Smooth muscle cell (in vitro differentiated cells): ENCODE results near the gene LENEP. TPM values are rescaled to one million over a fixed set of nuclear protein-coding genes. Genes with fewer than 3 reads are reported as not detected.

Source experiments
- DNase-seq: peaks from one replicate; lab custom pipeline; 2025; ENCODE audit not compliant: unreplicated experiment; lab: John Stamatoyannopoulos, UW
- H2AFZ ChIP-seq: fragments of 200-600 bp; sonication (generic); 2 replicates; pipeline ENCODE4 v1.6.0; 2016; ENCODE audit warnings: antibody characterized with exemption, low read depth, mild to moderate bottlenecking
- H3F3A ChIP-seq: fragments of 200-600 bp; sonication (generic); 2 replicates; pipeline ENCODE4 v1.6.0; 2017; ENCODE audit warnings: antibody characterized with exemption, low read depth
- H3K27ac ChIP-seq: fragments of 200-600 bp; sonication (generic); 2 replicates; pipeline ENCODE4 v1.5.1; 2016; ENCODE audit warnings: low read depth, mild to moderate bottlenecking
- H3K27me3 ChIP-seq: fragments of 200-600 bp; sonication (generic); 2 replicates; pipeline ENCODE4 v1.6.1; 2016; ENCODE audit warnings: low read depth, mild to moderate bottlenecking
- H3K36me3 ChIP-seq: fragments of 200-600 bp; sonication (generic); 2 replicates; pipeline ENCODE4 v1.5.1; 2016; ENCODE audit warnings: low read depth
- H3K4me1 ChIP-seq: fragments of 200-600 bp; sonication (generic); 2 replicates; pipeline ENCODE4 v1.5.1; 2016; ENCODE audit warnings: low read depth
- H3K4me2 ChIP-seq: fragments of 200-600 bp; sonication (generic); 2 replicates; pipeline ENCODE4 v1.6.0; 2016; ENCODE audit warnings: mild to moderate bottlenecking
- H3K4me3 ChIP-seq: fragments of 200-600 bp; sonication (generic); 2 replicates; pipeline ENCODE4 v1.5.1; 2016; ENCODE audit warnings: mild to moderate bottlenecking
- H3K79me2 ChIP-seq: fragments of 200-600 bp; sonication (generic); 2 replicates; pipeline ENCODE4 v1.6.0; 2016; ENCODE audit warnings: low read depth, mild to moderate bottlenecking
- H3K9ac ChIP-seq: fragments of 200-600 bp; sonication (generic); 2 replicates; pipeline ENCODE4 v1.6.0; 2016; ENCODE audit warnings: low read depth
- H3K9me3 ChIP-seq: fragments of 200-600 bp; sonication (generic); replicated peaks from 2 replicates; pipeline ENCODE4 v1.5.1; 2016; ENCODE audit warnings: low read depth
- H4K20me1 ChIP-seq: fragments of 200-600 bp; sonication (generic); 2 replicates; pipeline ENCODE4 v1.6.0; 2016; ENCODE audit warnings: low read depth
- WGBS: methylation state at CpG from one replicate; pipeline ENCODE4 v1.1.7; 2016; ENCODE audit warnings: low lambda C conversion rate; 5-methylcytosine and 5-hydroxymethylcytosine counted together
- polyA plus RNA-seq: library from polyadenylated mRNA; unstranded; fragments of >200 nt; fragmentation: Nextera tagmentation; extraction: Ambion mirVana; gene quantifications from 2 replicates; pipeline ENCODE4 v1.2.1, GENCODE V29; 2016
- total RNA-seq: library from RNA; depleted of rRNA; stranded (reverse); fragments of >200 nt; gene quantifications from 2 replicates; pipeline ENCODE4 v1.2.3, GENCODE V29; 2014
- TF ChIP-seq, protein P1 (sequence below): fragments of 200-600 bp; sonication (generic); IDR thresholded peaks from 2 replicates; pipeline ENCODE4 v1.5.1; 2017; ENCODE audit warnings: borderline replicate concordance, mild to moderate bottlenecking, antibody characterized with exemption; ENCODE audit not compliant: insufficient read depth, poor library complexity, severe bottlenecking

LENEP gene
- total and polyA plus RNA-seq, 2 experiments from 2014 or later, result not detected

DNA sequence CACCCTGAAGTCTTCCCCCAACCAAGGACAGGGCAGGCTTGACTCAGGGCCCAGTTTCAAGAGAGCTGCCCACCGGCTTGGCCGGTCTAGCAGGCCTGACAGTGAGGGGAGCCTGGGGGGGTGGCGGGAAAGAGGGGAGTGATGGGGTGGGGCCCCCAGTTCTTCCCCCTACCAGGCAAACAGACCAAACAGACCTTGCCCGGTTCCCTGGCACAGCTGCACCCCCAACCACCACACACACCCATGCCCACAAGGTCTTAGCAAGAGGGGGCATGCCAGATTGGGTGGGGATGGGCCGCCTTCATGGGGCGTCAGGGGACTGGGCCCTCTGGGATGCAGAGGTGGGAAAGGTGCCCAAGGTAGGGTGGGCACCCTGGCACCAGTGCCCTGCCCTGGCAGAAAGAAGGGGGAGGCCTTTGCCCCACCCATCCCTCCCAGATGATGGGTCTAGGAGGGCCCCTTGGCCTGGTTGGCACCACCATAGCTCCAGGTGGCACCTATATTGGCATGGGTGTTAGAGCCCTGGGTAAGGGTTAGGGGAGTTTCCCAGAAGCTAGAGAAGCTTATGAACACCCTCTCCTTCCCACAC lies 18.1 kb downstream of the LENEP start:
- Histone ChIP-seq H3K79me2 (peaks cover 21% of the 10 kb centered on the region), H3K27ac (no peak overlapping the region), H3K9me3 (no peaks in the 10 kb centered on the region), H3K36me3 (no peaks in the 10 kb centered on the region), H3K27me3 (no peaks in the 10 kb centered on the region), H2AFZ (no peak overlapping the region), H3K4me3 (no peak overlapping the region), H3K9ac (no peak overlapping the region), H4K20me1 (peaks cover 66% of the 10 kb centered on the region), H3F3A (peaks cover 2% of the 10 kb centered on the region), H3K4me2 (no peak overlapping the region), H3K4me1 (peaks cover 32% of the 10 kb centered on the region)
- 90% methylated on average over 5 of the region's 6 CpGs for WGBS
- TF ChIP-seq, protein P1, sequence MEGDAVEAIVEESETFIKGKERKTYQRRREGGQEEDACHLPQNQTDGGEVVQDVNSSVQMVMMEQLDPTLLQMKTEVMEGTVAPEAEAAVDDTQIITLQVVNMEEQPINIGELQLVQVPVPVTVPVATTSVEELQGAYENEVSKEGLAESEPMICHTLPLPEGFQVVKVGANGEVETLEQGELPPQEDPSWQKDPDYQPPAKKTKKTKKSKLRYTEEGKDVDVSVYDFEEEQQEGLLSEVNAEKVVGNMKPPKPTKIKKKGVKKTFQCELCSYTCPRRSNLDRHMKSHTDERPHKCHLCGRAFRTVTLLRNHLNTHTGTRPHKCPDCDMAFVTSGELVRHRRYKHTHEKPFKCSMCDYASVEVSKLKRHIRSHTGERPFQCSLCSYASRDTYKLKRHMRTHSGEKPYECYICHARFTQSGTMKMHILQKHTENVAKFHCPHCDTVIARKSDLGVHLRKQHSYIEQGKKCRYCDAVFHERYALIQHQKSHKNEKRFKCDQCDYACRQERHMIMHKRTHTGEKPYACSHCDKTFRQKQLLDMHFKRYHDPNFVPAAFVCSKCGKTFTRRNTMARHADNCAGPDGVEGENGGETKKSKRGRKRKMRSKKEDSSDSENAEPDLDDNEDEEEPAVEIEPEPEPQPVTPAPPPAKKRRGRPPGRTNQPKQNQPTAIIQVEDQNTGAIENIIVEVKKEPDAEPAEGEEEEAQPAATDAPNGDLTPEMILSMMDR, result no peak
- DNase-seq, result no peak

DNA sequence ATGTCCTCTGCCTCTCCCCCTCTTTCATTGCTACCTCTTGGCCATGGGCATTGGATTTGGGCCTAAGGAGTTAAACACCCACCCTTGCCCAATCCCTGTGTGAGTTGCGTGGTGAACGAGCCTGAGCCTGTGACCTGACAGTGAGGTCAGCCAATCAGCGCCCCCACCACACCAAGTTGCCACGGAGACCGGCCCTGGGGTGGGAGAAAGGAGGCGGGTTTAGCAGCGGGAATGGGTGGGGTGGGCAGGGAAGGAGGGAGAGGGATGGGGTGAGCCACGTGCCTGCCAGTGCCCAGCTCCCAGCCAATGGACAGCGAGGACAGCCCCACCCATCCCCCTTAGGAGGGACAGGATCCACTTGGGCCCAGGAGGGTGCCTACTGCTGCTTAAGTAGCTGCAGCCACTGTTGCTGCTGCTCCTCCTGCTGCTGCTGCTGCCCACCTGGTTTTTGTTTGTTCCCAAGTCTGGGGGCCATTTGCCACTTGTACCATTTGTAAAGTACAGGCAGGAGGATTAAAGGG lies 18.7 kb downstream of the LENEP start:
- H3K4me1 ChIP-seq, result peaks cover 36% of the 10 kb centered on the region

DNA sequence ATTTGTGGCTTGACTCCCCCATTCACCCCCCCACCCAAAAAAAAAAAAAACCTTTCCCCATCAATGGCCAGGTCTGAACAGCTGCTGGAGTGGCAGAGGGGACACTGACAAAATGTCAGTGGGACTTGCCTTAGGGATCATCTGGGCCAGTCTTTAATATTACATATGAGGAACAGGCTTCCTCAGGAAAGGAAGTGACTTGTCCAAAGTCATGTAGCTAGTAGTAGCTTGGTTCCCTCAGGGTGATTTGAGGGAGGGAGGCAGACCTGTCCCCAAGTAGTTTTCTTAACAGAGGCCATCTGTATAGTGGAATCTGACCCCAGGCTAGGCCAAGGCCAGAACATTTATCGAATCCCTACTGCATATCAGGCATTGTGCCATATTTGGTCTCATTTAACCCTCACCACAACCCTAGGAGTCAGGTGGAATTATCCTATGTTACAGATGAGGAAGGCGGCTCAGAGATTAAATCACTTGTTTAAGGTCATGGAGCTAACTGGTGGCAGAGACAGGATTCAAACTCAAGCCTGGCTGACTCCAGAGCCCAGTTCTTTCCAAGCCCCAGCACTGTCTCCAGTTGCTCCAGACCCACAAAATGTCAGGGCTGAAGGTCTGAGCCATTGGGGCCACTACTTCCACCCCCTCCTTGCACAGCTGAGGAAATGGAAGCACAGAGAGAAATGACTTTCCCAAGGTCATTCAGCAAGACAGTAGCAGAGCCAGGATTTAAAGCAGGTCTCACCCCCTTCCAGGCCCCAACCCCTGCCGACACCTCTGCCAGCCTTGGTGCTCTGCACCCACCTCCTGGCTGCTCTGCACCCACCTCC lies 19.6 kb downstream of the LENEP start:
- DNase-seq, result no peak
- no peak overlapping the region for H3K4me3 ChIP-seq
- H3K27me3 ChIP-seq, result no peaks in the 10 kb centered on the region
- peaks cover 10% of the 10 kb centered on the region for H3K79me2 ChIP-seq
- 96% methylated on average over 3 of the region's 3 CpGs for WGBS
- no peak overlapping the region for H3K9ac ChIP-seq
- H3F3A ChIP-seq, result peaks cover 3% of the 10 kb centered on the region
- H3K4me1 ChIP-seq, result peaks cover 36% of the 10 kb centered on the region
- H3K27ac ChIP-seq, result no peak overlapping the region
- no peaks in the 10 kb centered on the region for H3K36me3 ChIP-seq
- H2AFZ ChIP-seq, result no peak overlapping the region
- TF ChIP-seq, protein P1, result no peak
- peaks cover 51% of the 10 kb centered on the region for H4K20me1 ChIP-seq
- H3K4me2 ChIP-seq, result no peak overlapping the region
- no peaks in the 10 kb centered on the region for H3K9me3 ChIP-seq

More for the DNA sequence above, 18.7 kb downstream of the LENEP start:
- Histone ChIP-seq H3K79me2 (peaks cover 19% of the 10 kb centered on the region), H3F3A (peaks cover 3% of the 10 kb centered on the region), H3K9me3 (no peaks in the 10 kb centered on the region), H3K27ac (no peak overlapping the region), H3K9ac (no peak overlapping the region), H3K4me3 (no peak overlapping the region), H4K20me1 (peaks cover 60% of the 10 kb centered on the region), H3K4me2 (no peak overlapping the region), H3K36me3 (no peaks in the 10 kb centered on the region), H3K27me3 (no peaks in the 10 kb centered on the region), H2AFZ (no peak overlapping the region)
- TF ChIP-seq, protein P1, result no peak
- no peak for DNase-seq
- 37% methylated on average over 7 of the region's 9 CpGs for WGBS
